Cardiac fibroblast (primary cell): Measurements from ENCODE around the gene DMRT1.

Source experiments
- DNase-seq, 2 donors: peaks; one replicate each; pipeline versions ENCODE4 v3.0.0 to v3.0.0-alpha.2; 2010; ENCODE audit warnings: low read depth in 2 of 2
- H3K4me3 ChIP-seq, 2 donors: replicated peaks in 1 of 2; 1 replicate in 1 of 2; 2 replicates in 1 of 2; pipeline ENCODE4 v1.5.1; 2011; ENCODE audit warnings: low read depth in 2 of 2, low read length in 2 of 2, mild to moderate bottlenecking in 2 of 2, moderate library complexity in 1 of 2
- CTCF ChIP-seq: IDR thresholded peaks from one replicate; pipeline ENCODE4 v1.5.1; 2011; ENCODE audit warnings: low read depth, mild to moderate bottlenecking, low read length, inconsistent platforms

DMRT1 gene

GRCh38 chr9:841371-842209 lies at the start of gene DMRT1:
Gene DMRT1 (plus strand): TSS chr9:841697. CDS start chr9:841839, 142 bp downstream.
- no peak for TF ChIP-seq CTCF
- DNase-seq: no peak
- no peak within 1 kb of the TSS for H3K4me3 ChIP-seq

GRCh38 chr9:792331-793260 lies 48.9 kb upstream of the DMRT1 start:
- no peak for TF ChIP-seq CTCF
- DNase-seq: peak; percentile 8 to 16
- H3K4me3 ChIP-seq: no peak overlapping the region

GRCh38 chr9:794386-794785 lies 47.1 kb upstream of the DMRT1 start:
- DNase-seq: no peak

GRCh38 chr9:795869-796268 lies 45.6 kb upstream of the DMRT1 start:
- TF ChIP-seq CTCF: no peak
- no peak overlapping the region for H3K4me3 ChIP-seq
- DNase-seq: no peak

More at GRCh38 chr9:794386-794785, 47.1 kb upstream of the DMRT1 start:
- no peak for TF ChIP-seq CTCF
- no peak overlapping the region for H3K4me3 ChIP-seq

GRCh38 chr9:800591-801150 lies 40.8 kb upstream of the DMRT1 start:
- TF ChIP-seq CTCF: no peak
- no peak for DNase-seq
- no peak overlapping the region for H3K4me3 ChIP-seq

- TF ChIP-seq CTCF: no peak
- peak; percentile 66 to 67 for DNase-seq
- H3K4me3 ChIP-seq: no peak overlapping the region
Observed at GRCh38 chr9:801399-802071, 40.0 kb upstream of the DMRT1 start.
